ENCODE measurements around the gene KCNK7.

DNA sequence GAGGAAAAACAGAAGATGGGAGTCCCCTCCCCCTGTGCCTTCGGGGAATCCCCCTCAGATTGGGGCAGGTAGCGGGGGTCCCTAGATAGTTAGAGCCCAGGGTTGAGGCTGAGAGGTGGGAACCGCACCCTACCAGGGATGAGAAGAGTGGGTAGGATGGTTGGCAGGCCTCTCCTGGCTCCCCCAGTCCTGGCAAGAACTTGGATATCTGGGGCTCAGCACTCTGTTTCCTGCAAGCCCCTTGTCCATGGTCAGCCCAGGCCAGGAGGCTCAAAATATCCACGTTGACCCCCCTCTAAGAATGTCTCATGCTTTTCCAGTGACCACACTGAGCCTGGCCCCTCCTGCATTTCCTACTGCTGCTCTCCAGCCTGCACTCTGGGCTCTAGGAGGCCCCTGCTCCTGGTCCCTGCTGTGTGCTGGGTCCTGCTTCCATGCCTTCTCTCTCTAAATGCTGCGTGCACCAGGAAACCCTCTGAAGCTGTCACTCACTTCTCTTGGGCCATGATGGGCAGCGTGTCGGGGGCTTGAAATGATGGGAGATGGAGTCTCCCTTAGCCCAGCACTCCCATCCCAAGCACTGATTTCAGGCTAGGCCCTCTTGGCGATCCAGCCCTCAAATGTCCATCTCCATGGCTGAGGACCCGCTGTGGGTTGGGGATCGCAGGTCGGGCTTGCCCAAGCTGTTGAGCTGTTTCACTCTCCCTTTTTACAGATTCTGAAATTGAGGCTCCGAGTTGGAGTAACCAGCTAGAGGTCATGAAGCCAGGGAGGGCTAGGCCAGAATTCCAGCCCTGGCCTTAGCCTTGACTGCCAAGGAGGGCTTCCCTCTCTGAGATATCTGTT, 16.4 kb upstream of the KCNK7 start:
- TF ChIP-seq, protein P1, sequence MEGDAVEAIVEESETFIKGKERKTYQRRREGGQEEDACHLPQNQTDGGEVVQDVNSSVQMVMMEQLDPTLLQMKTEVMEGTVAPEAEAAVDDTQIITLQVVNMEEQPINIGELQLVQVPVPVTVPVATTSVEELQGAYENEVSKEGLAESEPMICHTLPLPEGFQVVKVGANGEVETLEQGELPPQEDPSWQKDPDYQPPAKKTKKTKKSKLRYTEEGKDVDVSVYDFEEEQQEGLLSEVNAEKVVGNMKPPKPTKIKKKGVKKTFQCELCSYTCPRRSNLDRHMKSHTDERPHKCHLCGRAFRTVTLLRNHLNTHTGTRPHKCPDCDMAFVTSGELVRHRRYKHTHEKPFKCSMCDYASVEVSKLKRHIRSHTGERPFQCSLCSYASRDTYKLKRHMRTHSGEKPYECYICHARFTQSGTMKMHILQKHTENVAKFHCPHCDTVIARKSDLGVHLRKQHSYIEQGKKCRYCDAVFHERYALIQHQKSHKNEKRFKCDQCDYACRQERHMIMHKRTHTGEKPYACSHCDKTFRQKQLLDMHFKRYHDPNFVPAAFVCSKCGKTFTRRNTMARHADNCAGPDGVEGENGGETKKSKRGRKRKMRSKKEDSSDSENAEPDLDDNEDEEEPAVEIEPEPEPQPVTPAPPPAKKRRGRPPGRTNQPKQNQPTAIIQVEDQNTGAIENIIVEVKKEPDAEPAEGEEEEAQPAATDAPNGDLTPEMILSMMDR (conservative IDR thresholded peaks at IDR 0.05 in 1 of 2, IDR thresholded peaks at IDR 0.05 in 1 of 2; ENCODE audit: extremely low read depth in 1 of 2, insufficient read depth in 1 of 2, low read depth in 1 of 2, low read length in 2 of 2): no peak
- no peak for TF ChIP-seq EZH2 (IDR thresholded peaks at IDR 0.05; ENCODE audit: borderline replicate concordance, low read length)

All from mammary epithelial cell (primary cell).